Psoas muscle (tissue), 8 donors: ENCODE measurements around the gene FITM1. TPM values are rescaled to one million over a fixed set of nuclear protein-coding genes. Genes with fewer than 3 reads are reported as not detected.

Experiments
- ATAC-seq, 4 donors: fragments of 200-7000 bp; cut with Tn5 transposase; one replicate each; pipeline ENCODE4 v1.9.1; 2020; ENCODE audit warnings: moderate library complexity in 3 of 4, mild to moderate bottlenecking in 2 of 4
- DNase-seq, 2 donors: peaks; one replicate each; pipeline ENCODE4 v3.0.0-alpha.2; 2020
- H3K27ac ChIP-seq: fragments of 200-600 bp; one replicate; pipeline ENCODE4 v1.8.0; 2022
- H3K27me3 ChIP-seq, 3 donors: fragments of 200-600 bp in 1 of 3; one replicate each; pipeline versions ENCODE4 v1.6.1 to v1.8.0; 2013 to 2022; ENCODE audit warnings: low read length in 2 of 3, mild to moderate bottlenecking in 2 of 3, moderate library complexity in 1 of 3; ENCODE audit not compliant: insufficient read depth in 3 of 3
- H3K36me3 ChIP-seq, 2 donors: fragments of 200-600 bp in 1 of 2; one replicate each; pipeline versions ENCODE4 v1.6.1 to v1.8.0; 2013 to 2022; ENCODE audit warnings: low read depth in 1 of 2, mild to moderate bottlenecking in 1 of 2, moderate library complexity in 1 of 2; ENCODE audit not compliant: insufficient read depth in 1 of 2
- H3K4me1 ChIP-seq: fragments of 200-600 bp; one replicate; pipeline ENCODE4 v1.8.0; 2022
- H3K4me3 ChIP-seq: fragments of 200-600 bp; one replicate; pipeline ENCODE4 v1.8.0; 2022; ENCODE audit warnings: mild to moderate bottlenecking
- H3K9me3 ChIP-seq: fragments of 200-600 bp; one replicate; pipeline ENCODE4 v1.8.0; 2022
- CTCF ChIP-seq: fragments of 200-600 bp; IDR thresholded peaks from one replicate; pipeline ENCODE4 v1.8.0; 2022; ENCODE audit warnings: antibody characterized with exemption
- WGBS, 3 donors: extraction: QIAGEN DNeasy Blood & Tissue Kit; methylation state at CpG; one replicate each; pipeline versions ENCODE4 v1.1.6 to v1.1.7; 2013; 5-methylcytosine and 5-hydroxymethylcytosine counted together
- intact Hi-C, 2 donors: fragments of 100-400 bp; cut with DNase I; formaldehyde crosslinking; loops; one replicate each; pipeline versions ENCODE4 v1.11.0 to v1.14.2; 2022
- polyA plus RNA-seq, 3 donors: library from polyadenylated mRNA; stranded (reverse); fragments of 200-250 nt; gene quantifications; one replicate each; pipeline ENCODE4 v1.2.3, GENCODE V29; 2013
- total RNA-seq, 4 donors: library from RNA; stranded (reverse); fragmentation: NEBNext Ultra II Directional in 2 of 4; extraction: Animal tissue kit (Norgen Biotek cat#: 25700) in 2 of 4; gene quantifications; one replicate each; pipeline versions ENCODE4 v1.2.1 to v1.2.4, GENCODE V29; 2021 to 2023
- donor health status: healthy with polysubstance abuse.
- donor health status: DM: no; HTN: no; CAD: no; lungs with moderate emphysema.
- donor health status: Bipolar disorder and iron deficiency.
- donor health status: healthy.
- donor health status: DM: yes; HTN: yes; CAD: no.
- donor health status: DM: no; HTN: no; CAD: no.
- donor health status: DM: no; HTN: no; CAD: no.
- donor health status: DM: yes; HTN: yes; CAD: no.

The FITM1 gene
- total and polyA plus RNA-seq, 7 donors = 72.8 to 167 (median 130) TPM

- intact Hi-C loops = no loop called here
- no peak for DNase-seq
- Histone ChIP-seq H3K36me3 (peaks cover 0 to 65% of the 10 kb centered on the region in 2 donors), H3K4me1 (peaks cover 18% of the 10 kb centered on the region), H3K27ac (no peak overlapping the region), H3K9me3 (no peaks in the 10 kb centered on the region), H3K27me3 (no peaks in the 10 kb centered on the region), H3K4me3 (no peak overlapping the region)
- no peak for ATAC-seq
- TF ChIP-seq CTCF = no peak
- 85 to 92% (median 91%) methylated on average over 9 of the region's 9 CpGs for WGBS, 3 donors
These were observed 19.6 kb downstream of the FITM1 start for GRCh38 chr14:24150061-24150460.

- no peak overlapping the region for H3K4me3 ChIP-seq
- DNase-seq (no peak), ATAC-seq (no peak)
- peaks cover 2 to 71% of the 10 kb centered on the region in 2 donors for H3K36me3 ChIP-seq
- TF ChIP-seq CTCF = no peak
- 90 to 93% (median 91%) methylated on average over 9 of the region's 9 CpGs for WGBS, 3 donors
- intact Hi-C loops = no loop called here
- no peaks in the 10 kb centered on the region for H3K9me3 ChIP-seq
- H3K27ac ChIP-seq = no peak overlapping the region
- no peaks in the 10 kb centered on the region for H3K27me3 ChIP-seq
- H3K4me1 ChIP-seq = peaks cover 13% of the 10 kb centered on the region
These were observed 20.1 kb downstream of the FITM1 start for GRCh38 chr14:24150567-24150966.

- no peaks in the 10 kb centered on the region for H3K9me3 ChIP-seq
- TF ChIP-seq CTCF = no peak
- H3K4me1 ChIP-seq = peaks cover 9% of the 10 kb centered on the region
- DNase-seq (no peak), ATAC-seq (no peak)
- H3K27ac ChIP-seq = no peak overlapping the region
- 80 to 90% (median 87%) methylated on average over 9 of the region's 9 CpGs for WGBS, 3 donors
- H3K4me3 ChIP-seq = no peak overlapping the region
- H3K27me3 ChIP-seq = no peaks in the 10 kb centered on the region
- peaks cover 3 to 75% of the 10 kb centered on the region in 2 donors for H3K36me3 ChIP-seq
- intact Hi-C loops = no loop called here
These were observed 20.5 kb downstream of the FITM1 start for GRCh38 chr14:24150993-24151392.

- H3K4me3 ChIP-seq = no peak overlapping the region
- H3K9me3 ChIP-seq = no peaks in the 10 kb centered on the region
- no peaks in the 10 kb centered on the region for H3K27me3 ChIP-seq
- WGBS, 3 donors = 88 to 91% (median 90%) methylated on average over 15 to 16 of the region's 16 CpGs
- intact Hi-C loops = no loop called here
- TF ChIP-seq CTCF = no peak
- DNase-seq (peak in 1 of 2 donors; percentile 49), ATAC-seq (no peak)
- peaks cover 3 to 80% of the 10 kb centered on the region in 2 donors for H3K36me3 ChIP-seq
- no peak overlapping the region for H3K27ac ChIP-seq
- peaks cover 8% of the 10 kb centered on the region for H3K4me1 ChIP-seq
These were observed 21.1 kb downstream of the FITM1 start for GRCh38 chr14:24151404-24152080.

- WGBS, 3 donors = 92 to 95% (median 94%) methylated on average over 10 of the region's 10 CpGs
- H3K4me3 ChIP-seq = no peak overlapping the region
- no peak for ATAC-seq
- no peaks in the 10 kb centered on the region for H3K4me1 ChIP-seq
- peak in 1 of 2 donors; percentile 44 for DNase-seq
- H3K36me3 ChIP-seq = peaks cover 3 to 89% of the 10 kb centered on the region in 2 donors
- intact Hi-C loops = no loop called here
- no peaks in the 10 kb centered on the region for H3K9me3 ChIP-seq
- H3K27ac ChIP-seq = no peak overlapping the region
- no peaks in the 10 kb centered on the region for H3K27me3 ChIP-seq
- TF ChIP-seq CTCF = no peak
These were observed 24.6 kb downstream of the FITM1 start for GRCh38 chr14:24155100-24155499.
